H1 (cell line): Measurements from ENCODE around the gene PPFIBP2. TPM values are rescaled to one million over a fixed set of nuclear protein-coding genes. Genes with fewer than 3 reads are reported as not detected.

Source experiments
- CTCF ChIA-PET: fragments of 300-600 bp; sonication (Branson Sonifier 250); formaldehyde crosslinking; loops from one replicate; lab custom pipeline; 2021; ENCODE audit not compliant: partially characterized antibody; lab: Charles Lee
- POLR2A ChIA-PET: fragments of 300-600 bp; sonication (Branson Sonifier 250); formaldehyde crosslinking; loops from one replicate; lab custom pipeline; 2021; ENCODE audit warnings: inconsistent platforms; ENCODE audit not compliant: partially characterized antibody; lab: Charles Lee
- DNase-seq, 2 experiments: peaks; one replicate each; pipeline versions ENCODE4 v3.0.0 to v3.0.0-alpha.2; 2010 to 2022; ENCODE audit warnings: low spot score in 2 of 2, low read depth in 1 of 2, mixed read lengths in 1 of 2
- FAIRE-seq: peaks from 2 replicates; lab custom pipeline; 2011; peaks lifted over from hg19 to GRCh38; lab: Jason Lieb, UNC
- H2AFZ ChIP-seq: 2 replicates; pipeline ENCODE4 v1.8.1; 2012; ENCODE audit warnings: low read length, inconsistent platforms
- H2AK5ac ChIP-seq: 2 replicates; pipeline ENCODE4 v1.6.1; 2013; ENCODE audit warnings: low read depth, low read length
- H2BK120ac ChIP-seq: replicated peaks from 2 replicates; pipeline ENCODE3; 2013; ENCODE audit warnings: low read depth, low read length, inconsistent platforms
- H2BK12ac ChIP-seq: 2 replicates; pipeline ENCODE4 v1.6.1; 2013; ENCODE audit warnings: low read depth, low read length
- H2BK15ac ChIP-seq: 2 replicates; pipeline ENCODE4 v1.6.1; 2013; ENCODE audit warnings: low read length
- H2BK20ac ChIP-seq: 2 replicates; pipeline ENCODE4 v1.6.1; 2013; ENCODE audit warnings: low read length
- H2BK5ac ChIP-seq: 2 replicates; pipeline ENCODE4 v1.6.1; 2013; ENCODE audit warnings: low read depth, low read length
- H3K14ac ChIP-seq: 2 replicates; pipeline ENCODE4 v1.6.1; 2013; ENCODE audit warnings: inconsistent platforms; ENCODE audit not compliant: insufficient read length
- H3K18ac ChIP-seq: 2 replicates; pipeline ENCODE4 v1.6.1; 2013; ENCODE audit warnings: low read length; ENCODE audit errors: extremely low read depth
- H3K23ac ChIP-seq: 2 replicates; pipeline ENCODE4 v1.6.1; 2013; ENCODE audit warnings: inconsistent platforms; ENCODE audit not compliant: insufficient read length
- H3K23me2 ChIP-seq: 2 replicates; pipeline ENCODE4 v1.6.1; 2013; ENCODE audit warnings: low read depth, low read length
- H3K27ac ChIP-seq: 2 replicates; pipeline ENCODE4 v1.6.1; 2011; ENCODE audit warnings: low read depth, low read length, inconsistent platforms
- H3K27me3 ChIP-seq, 4 experiments: replicated peaks in 1 of 4; 1 replicate in 1 of 4; 2 replicates in 3 of 4; pipeline versions ENCODE4 v1.6.1 to v1.8.1; 2011 to 2013; ENCODE audit warnings: low read length in 3 of 4, mild to moderate bottlenecking in 3 of 4, inconsistent platforms in 2 of 4, mixed read lengths in 2 of 4, moderate library complexity in 1 of 4; ENCODE audit not compliant: control insufficient read depth in 3 of 4, insufficient read depth in 3 of 4; ENCODE audit errors: extremely low read depth in 1 of 4
- H3K36me3 ChIP-seq, 4 experiments: 2 replicates each; pipeline versions ENCODE4 v1.6.1 to v1.8.1; 2011 to 2013; ENCODE audit warnings: mild to moderate bottlenecking in 4 of 4, low read length in 3 of 4, moderate library complexity in 2 of 4, control low read depth in 1 of 4, inconsistent platforms in 1 of 4; ENCODE audit not compliant: insufficient read depth in 4 of 4, control insufficient read depth in 2 of 4
- H3K4ac ChIP-seq: replicated peaks from 2 replicates; pipeline ENCODE3; 2013; ENCODE audit warnings: low read length, low read depth, mixed read lengths, inconsistent platforms; ENCODE audit not compliant: insufficient read length
- H3K4me1 ChIP-seq, 4 experiments: replicated peaks in 1 of 4; 1 replicate in 1 of 4; 2 replicates in 3 of 4; pipeline versions ENCODE4 v1.6.1 to v1.8.1; 2011 to 2013; ENCODE audit warnings: low read length in 3 of 4, inconsistent platforms in 2 of 4, mixed read lengths in 1 of 4; ENCODE audit not compliant: insufficient read depth in 4 of 4, control insufficient read depth in 3 of 4
- H3K4me2 ChIP-seq, 2 experiments: 2 replicates each; pipeline versions ENCODE4 v1.6.1 to v1.8.1; 2011 to 2013; ENCODE audit warnings: low read depth in 2 of 2, low read length in 2 of 2, control low read depth in 1 of 2, inconsistent platforms in 1 of 2, mild to moderate bottlenecking in 1 of 2; ENCODE audit not compliant: insufficient read depth in 1 of 2
- H3K4me3 ChIP-seq, 4 experiments: fragments of 200-600, 300-600 bp in 1 of 4; sonication (generic), shearing (Covaris generic), sonication (Bioruptor Twin) in 1 of 4; 2 replicates each; pipeline versions ENCODE4 v1.5.1 to v1.8.1; 2011 to 2016; ENCODE audit warnings: low read length in 4 of 4, low read depth in 3 of 4, control low read depth in 2 of 4, inconsistent platforms in 2 of 4, mild to moderate bottlenecking in 2 of 4, mixed read lengths in 1 of 4, moderate library complexity in 1 of 4; ENCODE audit not compliant: insufficient read depth in 2 of 4; ENCODE audit errors: extremely low read depth in 1 of 4
- H3K56ac ChIP-seq: replicated peaks from 2 replicates; pipeline ENCODE3; 2013; ENCODE audit warnings: low read depth, mild to moderate bottlenecking, mixed read lengths, low read length, inconsistent platforms; ENCODE audit not compliant: insufficient read length
- H3K79me1 ChIP-seq: 2 replicates; pipeline ENCODE4 v1.6.1; 2013; ENCODE audit warnings: low read depth, low read length, control low read depth
- H3K79me2 ChIP-seq, 2 experiments: 2 replicates each; pipeline versions ENCODE4 v1.6.1 to v1.8.1; 2012 to 2013; ENCODE audit warnings: low read length in 2 of 2, mild to moderate bottlenecking in 2 of 2, inconsistent platforms in 1 of 2; ENCODE audit not compliant: insufficient read depth in 2 of 2, control insufficient read depth in 1 of 2
- H3K9ac ChIP-seq, 4 experiments: replicated peaks in 1 of 4; 1 replicate in 1 of 4; 2 replicates in 3 of 4; pipeline versions ENCODE4 v1.6.1 to v1.8.1; 2011 to 2013; ENCODE audit warnings: low read depth in 3 of 4, low read length in 3 of 4, control low read depth in 2 of 4, mild to moderate bottlenecking in 2 of 4, moderate library complexity in 2 of 4, inconsistent platforms in 1 of 4; ENCODE audit errors: extremely low read depth in 1 of 4
- H3K9me3 ChIP-seq, 2 experiments: 2 replicates each; pipeline versions ENCODE4 v1.6.1 to v1.8.1; 2012 to 2013; ENCODE audit warnings: mild to moderate bottlenecking in 2 of 2, moderate library complexity in 2 of 2, control low read depth in 1 of 2, inconsistent platforms in 1 of 2, low read depth in 1 of 2, low read length in 1 of 2, mixed read lengths in 1 of 2; ENCODE audit not compliant: insufficient read depth in 2 of 2
- H4K20me1 ChIP-seq, 2 experiments: replicated peaks in 1 of 2; 2 replicates each; pipeline versions ENCODE3 to v1.8.1; 2011 to 2013; ENCODE audit warnings: inconsistent platforms in 2 of 2, low read length in 2 of 2, mild to moderate bottlenecking in 1 of 2; ENCODE audit not compliant: insufficient read depth in 2 of 2, control insufficient read depth in 1 of 2
- H4K5ac ChIP-seq: 2 replicates; pipeline ENCODE4 v1.6.1; 2013; ENCODE audit warnings: low read length, low read depth, mixed read lengths, inconsistent platforms; ENCODE audit not compliant: insufficient read length
- H4K8ac ChIP-seq: 2 replicates; pipeline ENCODE4 v1.8.0; 2013; ENCODE audit warnings: mild to moderate bottlenecking, moderate library complexity, low read length, inconsistent platforms; ENCODE audit not compliant: insufficient read depth; ENCODE audit errors: extremely low read depth
- H4K91ac ChIP-seq: replicated peaks from 2 replicates; pipeline ENCODE3; 2013; ENCODE audit warnings: low read length, mixed read lengths, inconsistent platforms; ENCODE audit not compliant: insufficient read length
- EP300 ChIP-seq, 2 experiments: IDR thresholded peaks; 1 replicate in 1 of 2; 2 replicates in 1 of 2; pipeline ENCODE4 v1.6.1; 2011 to 2012; ENCODE audit warnings: low read depth in 2 of 2, low read length in 2 of 2, mild to moderate bottlenecking in 2 of 2, borderline replicate concordance in 1 of 2, inconsistent platforms in 1 of 2, moderate library complexity in 1 of 2
- MAX ChIP-seq: IDR thresholded peaks from 2 replicates; pipeline ENCODE4 v1.6.1; 2012; ENCODE audit warnings: inconsistent platforms
- WGBS, 2 experiments: shearing (Covaris generic) in 1 of 2; methylation state at CpG; one replicate each; pipeline versions ENCODE4 v1.1.6 to v1.1.7; 2013 to 2015; ENCODE audit warnings: low lambda C conversion rate in 2 of 2, mixed read lengths in 2 of 2, inconsistent platforms in 1 of 2, low coverage in 1 of 2, missing lambda C conversion rate in 1 of 2; ENCODE audit not compliant: insufficient replicate concordance in 2 of 2, insufficient coverage in 1 of 2, insufficient read length in 1 of 2; ENCODE audit errors: extremely low coverage in 1 of 2, missing lambda C conversion rate in 1 of 2; 5-methylcytosine and 5-hydroxymethylcytosine counted together
- polyA plus RNA-seq, 7 experiments: library from polyadenylated mRNA; depleted of rRNA in 3 of 7; stranded (reverse) in 5 of 7; unstranded in 2 of 7; fragments of >200 nt in 5 of 7; fragments of 200-250 nt in 2 of 7; gene quantifications; 1 replicate in 5 of 7; 2 replicates in 1 of 7; 4 replicates in 1 of 7; pipeline versions ENCODE4 v1.2.1 to v1.2.3, GENCODE V29; 2011 to 2013; ENCODE audit warnings: missing spikeins in 2 of 7, mixed read lengths in 2 of 7
- total RNA-seq: library from RNA; stranded (reverse); fragmentation: NEBNext Ultra II Directional; extraction: Animal tissue kit (Norgen Biotek cat#: 25700); gene quantifications from 2 replicates; pipeline ENCODE4 v1.2.1, GENCODE V29; 2021

Gene PPFIBP2
- total and polyA plus RNA-seq, 2 of the 8 experiments (the other 6 are each of a cell fraction or from before 2014, with no cell fraction given) = 5.5 to 9.8 TPM

DNA sequence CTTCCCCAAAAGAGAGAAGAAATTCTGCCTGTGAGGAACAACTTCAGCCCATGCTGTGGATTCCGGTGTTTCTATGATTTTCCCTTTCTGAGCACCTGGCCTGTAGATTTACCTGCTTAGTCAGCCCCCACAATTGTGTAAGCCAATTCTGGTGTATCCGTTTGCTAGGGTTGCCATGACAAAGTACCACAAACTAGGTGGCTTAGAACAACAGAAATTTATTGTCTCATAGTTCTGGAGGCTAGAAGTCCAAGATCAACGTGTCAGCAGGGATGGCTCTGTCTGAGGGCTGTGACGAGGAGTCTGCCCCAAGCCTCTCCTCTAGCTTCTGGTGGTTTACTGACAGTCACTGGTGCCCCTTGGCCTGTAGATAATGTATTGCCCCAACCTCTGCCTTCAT is 175.4 kb downstream of the PPFIBP2 start:
- no peaks in the 10 kb centered on the region for H3K23me2 ChIP-seq
- no peak overlapping the region for H3K14ac ChIP-seq
- H3K4me3 ChIP-seq = no peak overlapping the region
- H3K23ac ChIP-seq = no peak overlapping the region
- no peak overlapping the region for H2BK5ac ChIP-seq
- no peak overlapping the region for H4K91ac ChIP-seq
- no peak overlapping the region for H2BK15ac ChIP-seq
- FAIRE-seq (no peak), DNase-seq (no peak)
- no peaks in the 10 kb centered on the region for H4K20me1 ChIP-seq
- 73% methylated on average over 4 of the region's 4 CpGs; no CpG with 5 or more reads in 1 of the 2 experiments for WGBS, 2 experiments
- no peak overlapping the region for H2BK20ac ChIP-seq
- H4K8ac ChIP-seq = no peak overlapping the region
- H3K4me1 ChIP-seq = peaks cover 0 to 4% (median under 1%) of the 10 kb centered on the region in 4 experiments; a peak in 2 of 7 replicates
- H3K18ac ChIP-seq = no peak overlapping the region
- no peaks in the 10 kb centered on the region for H3K36me3 ChIP-seq
- no peak overlapping the region for H4K5ac ChIP-seq
- H3K56ac ChIP-seq = no peak overlapping the region
- H3K79me1 ChIP-seq = no peaks in the 10 kb centered on the region
- no peak overlapping the region for H2AFZ ChIP-seq
- H3K9me3 ChIP-seq = no peaks in the 10 kb centered on the region
- ChIA-PET POLR2A (no interaction called here), CTCF (interaction anchor here (0.6 to 5.1 kb wide), 6 partner anchors 7 to 247 kb away, joined by 3 to 26 read pairs (median 4); partner anchors contain the start of gene CYB5R2)
- H3K27me3 ChIP-seq = no peaks in the 10 kb centered on the region
- H3K4ac ChIP-seq = no peak overlapping the region
- H3K9ac ChIP-seq = no peak overlapping the region
- H2BK12ac ChIP-seq = no peak overlapping the region
- no peak overlapping the region for H2BK120ac ChIP-seq
- H3K27ac ChIP-seq = no peak overlapping the region
- H2AK5ac ChIP-seq = no peak overlapping the region
- no peaks in the 10 kb centered on the region for H3K79me2 ChIP-seq
- H3K4me2 ChIP-seq = no peak overlapping the region
- no peak for TF ChIP-seq EP300 (IDR thresholded peaks at IDR 0.05; ENCODE audit: borderline replicate concordance in 1 of 2, low read depth in 2 of 2, low read length in 2 of 2)
- TF ChIP-seq MAX = no peak
